LoVo (cell line): Measurements from ENCODE around the gene ZMYND8.
"Not testable (repeated sequence)": the region's sequence is repeated elsewhere in the genome, so short reads cannot be mapped to it uniquely, and the experiment has no call there.

Source experiments
- DNase-seq: peaks from one replicate; pipeline ENCODE4 v3.0.0-alpha.2; 2016; ENCODE audit warnings: low spot score

The ZMYND8 gene

DNA sequence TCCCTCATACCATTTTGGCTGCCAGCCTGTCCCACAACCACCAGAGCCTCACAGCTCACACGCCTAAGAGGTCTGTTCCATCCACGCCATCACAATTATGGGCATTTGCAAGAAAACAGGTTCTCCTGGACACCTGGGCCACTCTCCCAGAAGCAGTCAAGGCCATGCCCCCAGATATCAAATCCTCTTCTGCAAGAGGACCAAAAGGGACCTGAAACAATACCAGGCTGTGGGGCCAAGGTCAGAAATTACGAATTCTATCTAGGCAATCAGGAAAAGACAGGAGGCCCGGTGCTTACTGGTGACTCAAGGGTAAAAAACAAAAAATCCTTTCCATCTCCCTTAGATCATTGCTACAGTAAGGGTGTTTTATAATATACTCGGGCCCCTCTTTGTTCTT lies 69.8 kb downstream of the ZMYND8 start:
- no peak for DNase-seq

DNA sequence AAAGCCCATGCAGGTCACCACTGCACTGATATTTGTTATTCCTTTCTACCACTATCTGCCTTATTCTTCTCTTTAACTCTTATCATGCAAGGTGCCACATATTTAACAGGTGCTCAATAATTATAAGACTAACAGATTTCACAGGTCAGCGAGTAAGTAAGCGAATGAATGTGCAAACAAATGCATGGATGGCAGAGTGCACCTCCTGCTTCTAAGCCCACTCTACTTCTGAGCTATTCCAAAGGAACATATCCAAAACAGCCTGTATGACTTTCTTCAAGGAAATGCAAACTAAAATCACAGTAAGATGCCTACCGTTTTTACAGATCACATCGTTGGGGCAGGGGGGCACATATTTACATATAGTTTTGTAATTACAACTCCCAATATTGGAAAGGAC lies 71.3 kb downstream of the ZMYND8 start:
- no peak for DNase-seq

DNA sequence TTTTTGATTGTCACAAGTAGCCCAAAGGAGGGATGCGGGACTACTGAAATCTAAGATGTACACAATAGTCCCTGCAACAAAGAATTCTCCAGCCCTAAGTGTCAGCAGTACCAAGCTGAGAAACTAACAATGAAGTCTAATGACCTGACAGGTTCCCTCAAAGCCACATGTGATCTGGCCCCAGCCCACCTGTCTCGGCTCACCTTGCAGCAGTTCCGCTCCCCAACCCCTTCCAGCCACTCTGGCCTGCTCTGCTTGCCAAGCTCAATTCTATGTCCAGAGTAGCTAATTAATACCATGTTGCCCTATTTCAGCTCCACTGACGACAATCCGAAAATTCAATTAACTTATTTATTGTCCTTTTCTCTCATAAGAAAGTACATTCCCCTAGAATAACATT lies 72.1 kb downstream of the ZMYND8 start:
- DNase-seq = no peak

DNA sequence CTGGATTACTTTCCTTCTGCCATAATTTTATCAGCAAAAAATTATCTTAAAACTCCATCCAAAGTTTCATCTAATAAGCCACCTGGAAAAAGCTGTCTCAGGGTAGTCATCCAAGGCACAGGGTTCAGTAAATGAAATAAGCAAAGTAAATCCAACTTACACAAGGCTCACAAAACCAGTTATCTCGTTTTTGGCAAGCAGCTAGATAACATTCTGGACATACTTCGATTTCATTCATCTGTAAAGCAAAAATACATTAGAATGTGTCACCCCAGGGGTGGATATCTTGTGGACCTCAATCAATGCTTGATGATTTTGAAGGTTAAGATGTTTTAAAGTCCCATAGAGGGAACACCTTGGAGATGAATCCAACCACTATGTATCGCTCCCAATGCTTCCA lies 73.1 kb downstream of the ZMYND8 start:
- DNase-seq = no peak

GRCh38 chr20:47282864-47283263 lies 73.6 kb downstream of the ZMYND8 start:
- no peak for DNase-seq

DNA sequence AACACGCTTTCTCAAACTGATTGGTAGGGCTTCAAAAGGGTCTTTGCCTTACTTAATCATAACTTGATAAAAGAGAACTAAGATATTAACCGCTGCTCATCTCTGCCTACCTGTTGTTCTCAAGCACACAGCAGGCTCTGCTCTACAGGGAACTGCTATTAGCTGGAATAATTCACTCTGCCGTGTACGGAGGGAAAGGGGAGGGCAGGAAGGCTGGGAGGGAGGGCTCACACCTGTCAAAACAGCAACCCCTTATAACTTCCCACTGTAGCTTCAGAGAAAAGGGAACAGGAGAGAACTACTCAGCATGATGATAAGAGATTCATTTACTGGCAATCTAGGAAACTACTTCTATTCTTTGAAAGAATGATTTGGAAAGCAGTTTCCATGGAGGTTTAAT lies 75.1 kb downstream of the ZMYND8 start:
- DNase-seq = no peak

- no peak for DNase-seq
These were observed 75.8 kb downstream of the ZMYND8 start for GRCh38 chr20:47280668-47281067.

DNA sequence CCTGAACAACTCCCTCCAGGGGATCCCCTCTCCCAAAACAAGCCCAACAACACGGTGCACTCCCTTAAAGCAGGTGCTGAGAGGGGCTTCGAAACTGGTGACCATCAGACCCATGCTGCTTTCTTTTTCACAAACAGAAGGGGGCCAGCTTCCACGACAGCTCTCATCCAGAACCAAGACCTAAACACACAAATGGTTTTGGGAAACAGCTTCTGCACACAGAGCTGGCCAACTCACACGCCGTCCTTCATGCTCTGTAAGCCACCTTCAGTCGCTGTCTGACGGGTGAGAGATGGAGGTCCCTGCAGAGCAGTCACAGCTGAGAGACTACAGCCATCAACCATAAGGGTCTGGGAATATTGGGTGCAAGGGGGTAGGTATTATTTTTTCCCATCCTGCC lies 76.3 kb downstream of the ZMYND8 start:
- DNase-seq = no peak

GRCh38 chr20:47278907-47279348 lies 77.6 kb downstream of the ZMYND8 start:
- DNase-seq = no peak

DNA sequence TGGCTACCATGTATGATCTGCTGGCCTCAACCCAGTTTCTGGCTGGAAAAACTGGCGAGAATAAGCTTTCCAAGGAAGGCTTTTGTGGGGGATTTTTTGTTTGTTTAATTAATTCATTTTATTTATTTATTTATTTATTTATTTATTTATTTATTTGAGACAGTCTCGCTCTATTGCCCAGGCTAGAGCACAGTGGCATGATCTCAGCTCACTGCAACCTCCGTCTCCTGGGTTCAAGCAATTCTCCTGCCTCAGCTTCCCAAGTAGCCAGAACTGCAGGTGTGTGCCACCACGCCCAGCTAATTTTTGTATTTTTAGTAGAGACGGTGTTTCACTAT lies 79.0 kb downstream of the ZMYND8 start:
- not testable (repeated sequence) for DNase-seq

- no peak for DNase-seq
These were observed 79.5 kb downstream of the ZMYND8 start for GRCh38 chr20:47276851-47277534.

GRCh38 chr20:47276251-47276650 lies 80.2 kb downstream of the ZMYND8 start:
- DNase-seq = no peak

DNA sequence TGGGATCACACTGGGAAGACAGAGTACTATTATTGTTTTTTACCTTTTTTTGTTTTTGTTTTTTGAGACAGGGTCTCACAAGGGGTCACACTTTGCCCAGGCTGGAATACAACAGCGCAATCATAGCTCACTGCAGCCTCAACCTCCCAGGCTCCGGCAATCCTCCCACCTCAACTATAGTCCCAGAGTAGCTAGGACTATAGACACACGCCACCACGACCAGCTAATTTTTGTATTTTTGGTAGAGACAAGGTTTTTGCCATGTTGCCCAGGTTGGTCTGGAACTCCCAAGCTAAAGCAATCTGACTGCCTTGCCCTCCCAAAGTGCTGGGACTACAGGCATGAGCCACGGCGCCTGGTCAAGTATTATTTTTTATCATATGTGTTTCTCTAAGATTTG lies 81.0 kb downstream of the ZMYND8 start:
- no peak for DNase-seq

DNA sequence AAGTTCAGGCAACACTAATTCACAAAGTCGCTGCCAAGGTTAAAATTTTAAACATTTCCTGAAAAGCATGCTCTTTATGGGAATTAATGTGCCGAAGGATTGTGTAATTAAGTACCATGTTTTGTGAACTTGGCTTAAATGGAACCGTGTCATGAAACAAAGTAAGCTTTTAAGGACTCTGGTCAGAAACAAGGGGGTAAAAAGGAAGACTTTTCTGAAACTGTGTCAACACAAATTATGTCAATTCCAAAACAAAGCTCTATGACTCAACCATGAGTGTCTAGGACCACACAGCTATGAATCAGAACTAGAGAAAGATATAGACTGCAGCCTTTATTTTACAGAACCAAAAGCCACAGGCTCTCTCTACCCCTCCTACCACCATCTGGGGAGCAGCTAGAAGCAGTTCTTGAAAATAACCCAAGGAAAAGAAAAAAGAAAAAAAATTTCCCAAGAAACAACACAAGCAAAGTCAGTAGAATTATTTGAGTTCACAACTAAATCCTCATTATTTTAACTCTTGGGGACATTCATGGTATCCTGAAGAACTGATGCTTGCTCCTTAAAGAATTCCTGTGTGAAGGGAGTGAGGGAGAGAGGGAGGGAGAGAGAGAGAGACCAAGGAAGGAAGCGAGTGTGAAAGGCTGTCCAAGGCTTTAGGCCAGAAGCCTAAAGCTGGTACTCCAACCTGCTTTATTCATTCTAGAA lies 81.9 kb downstream of the ZMYND8 start:
- peak; percentile 62 for DNase-seq

DNA sequence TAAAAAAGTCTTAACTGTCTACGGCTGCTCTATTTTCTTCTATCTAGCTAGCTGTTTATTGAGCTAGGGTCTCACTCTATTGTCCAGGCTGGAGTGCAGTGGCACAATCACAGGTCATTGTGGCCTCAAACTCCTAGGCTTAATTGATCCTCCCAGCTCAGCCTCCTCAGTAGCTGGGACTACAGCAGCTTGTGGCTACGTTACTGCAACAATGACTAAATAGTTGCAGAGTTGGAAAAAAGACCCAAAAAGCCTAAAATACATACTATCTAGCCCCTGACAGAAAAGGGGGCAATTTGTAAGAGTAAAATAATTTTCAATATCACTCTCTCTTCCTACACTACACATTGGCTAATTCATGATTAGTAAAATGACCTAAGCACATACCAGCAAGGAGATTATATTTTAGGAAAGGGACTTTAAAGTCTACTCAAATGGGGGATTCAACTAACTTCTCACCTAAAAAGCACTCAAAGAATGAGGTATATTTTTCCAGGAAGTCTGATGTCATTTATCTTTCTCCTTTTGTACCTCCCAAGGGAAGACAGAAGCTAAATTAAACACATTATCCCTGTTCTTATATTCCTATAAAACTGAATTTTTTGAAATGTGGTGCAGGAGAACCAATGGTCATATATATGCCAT lies 82.8 kb downstream of the ZMYND8 start:
- no peak for DNase-seq

DNA sequence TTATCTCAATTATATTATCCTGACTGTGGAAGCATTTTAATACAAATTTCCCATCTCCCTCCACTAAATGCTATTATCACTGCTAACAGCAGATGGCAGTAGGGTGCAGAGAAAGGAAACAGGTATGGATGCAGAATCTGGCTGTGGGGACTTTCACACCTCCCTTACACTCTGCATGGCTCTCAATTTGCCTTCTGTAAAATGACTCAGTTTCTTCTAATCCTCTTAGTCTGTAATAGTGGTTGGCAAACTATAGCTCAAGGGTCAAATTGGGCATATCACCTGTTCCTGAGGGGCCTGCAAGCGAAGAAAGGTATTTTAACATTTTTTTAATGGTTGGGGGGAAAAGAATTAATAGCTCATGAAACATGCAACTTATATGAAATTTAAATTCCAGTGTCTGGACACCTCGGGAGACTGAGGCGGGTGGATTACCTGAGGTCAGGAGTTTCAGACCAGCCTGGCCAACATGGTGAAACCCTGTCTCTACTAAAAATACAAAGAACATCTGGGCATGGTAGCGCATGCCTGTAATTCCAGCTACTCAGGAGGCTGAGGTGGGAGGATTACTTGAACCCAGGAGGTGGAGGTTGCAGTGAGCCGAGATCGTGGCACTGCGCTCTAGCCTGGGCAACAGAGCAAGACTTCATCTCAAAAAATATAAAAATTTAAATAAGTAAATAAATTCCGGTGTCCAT lies 83.5 kb downstream of the ZMYND8 start:
- peak; percentile 67 for DNase-seq

DNA sequence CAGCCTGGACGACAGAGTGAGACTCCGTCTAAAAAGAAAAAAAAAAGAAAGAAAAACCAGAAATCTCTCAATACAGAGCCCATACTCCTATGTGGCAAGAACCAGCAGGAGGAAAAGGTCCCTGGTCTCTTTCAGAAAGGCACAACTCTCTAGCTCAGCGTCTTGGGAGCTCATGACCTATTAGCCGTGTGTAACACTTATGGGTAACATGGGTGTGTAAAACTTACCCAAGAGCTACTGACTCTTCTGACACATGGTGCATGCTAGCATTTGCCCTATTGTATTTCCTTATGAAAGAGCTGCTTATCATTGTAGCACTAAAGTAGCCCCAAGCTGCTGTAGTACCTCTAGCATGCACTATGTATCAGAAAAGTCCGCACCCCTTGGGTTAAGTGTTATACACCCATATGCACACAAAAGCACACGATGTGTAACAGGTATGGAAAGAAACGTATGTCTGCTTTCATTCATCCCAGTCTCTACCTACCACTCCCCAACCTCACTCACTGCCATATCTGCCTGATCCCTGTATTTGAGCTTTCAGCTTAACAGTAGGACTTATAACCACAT lies 85.4 kb downstream of the ZMYND8 start:
- DNase-seq = no peak

- no peak for DNase-seq
These were observed 87.0 kb downstream of the ZMYND8 start for GRCh38 chr20:47269309-47270165.

- no peak for DNase-seq
These were observed 88.9 kb downstream of the ZMYND8 start for GRCh38 chr20:47267621-47268020.

- DNase-seq = no peak
These were observed 89.5 kb downstream of the ZMYND8 start for GRCh38 chr20:47266847-47267515.

GRCh38 chr20:47265984-47266383 lies 90.5 kb downstream of the ZMYND8 start:
- DNase-seq = no peak
